ENCODE measurements around the gene TRAPPC1. TPM values are rescaled to one million over a fixed set of nuclear protein-coding genes. Genes with fewer than 3 reads are reported as not detected.

The TRAPPC1 gene
- total and polyA plus RNA-seq, 2 donors (not counting 3 experiments of a cell fraction or from before 2014, with no cell fraction given), result 146 to 250 TPM

GRCh38 chr17:7882629-7883028 is 49.1 kb downstream of the TRAPPC1 start:
- Histone ChIP-seq H3K27ac (ENCODE audit: insufficient read depth, low read depth, low read length) (peak overlapping the region; percentile 58), H2AFZ (ENCODE audit: low read depth, low read length) (peak overlapping the region; percentile 21), H4K20me1 (replicated peaks; ENCODE audit: control insufficient read depth, extremely low read depth, insufficient read depth, low read length) (no peaks in the 10 kb centered on the region), H3K4me1 (ENCODE audit: control insufficient read depth, extremely low read depth, insufficient read depth, low read length) (peaks cover 22% of the 10 kb centered on the region), H3K9me3 (replicated peaks; ENCODE audit: control insufficient read depth, insufficient read depth, low read length) (no peaks in the 10 kb centered on the region), H3K9ac (replicated peaks; ENCODE audit: extremely low read depth, insufficient read depth, low read length) (peak overlapping the region; percentile 86), H3K4me3 (replicated peaks in 1 of 3; ENCODE audit: insufficient read depth in 1 of 3, low read depth in 1 of 3, low read length in 3 of 3) (no peak overlapping the region), H3K4me2 (ENCODE audit: insufficient read depth, low read length) (peak overlapping the region; percentile 78), H3K27me3 (ENCODE audit: control insufficient read depth in 2 of 2, insufficient read depth in 2 of 2, low read length in 2 of 2) (no peaks in the 10 kb centered on the region), H3K36me3 (ENCODE audit: control insufficient read depth in 2 of 2, extremely low read depth in 1 of 2, insufficient read depth in 2 of 2, low read length in 2 of 2) (peaks cover 8 to 14% of the 10 kb centered on the region in 2 experiments), H3K9me1 (replicated peaks; ENCODE audit: control insufficient read depth, extremely low read depth, insufficient read depth, low read length) (no peaks in the 10 kb centered on the region), H3K79me2 (ENCODE audit: control insufficient read depth, insufficient read depth, low read length) (peaks cover 9% of the 10 kb centered on the region)
- TF ChIP-seq POLR2AphosphoS5 (IDR thresholded peaks at IDR 0.05; ENCODE audit: insufficient read depth, low read depth, low read length) (no peak), JUN (IDR thresholded peaks at IDR 0.05; ENCODE audit: borderline replicate concordance, insufficient read depth, insufficient read length, low read depth) (no peak), EZH2 (IDR thresholded peaks at IDR 0.05; ENCODE audit: borderline replicate concordance, low read depth, low read length, severe bottlenecking) (no peak), FOS (IDR thresholded peaks at IDR 0.05; ENCODE audit: borderline replicate concordance, insufficient read depth, low read length) (no peak), MAX (IDR thresholded peaks at IDR 0.05; ENCODE audit: insufficient read depth, insufficient read length) (no peak), GATA2 (IDR thresholded peaks at IDR 0.05; ENCODE audit: insufficient read depth, insufficient read length, low read depth, low read length) (no peak), MYC (IDR thresholded peaks at IDR 0.05; ENCODE audit: low read depth, low read length) (no peak), CTCF (IDR thresholded peaks at IDR 0.05; ENCODE audit: extremely low read depth in 1 of 2, insufficient read depth in 1 of 2, low read depth in 1 of 2, low read length in 2 of 2) (no peak), POLR2A (IDR thresholded peaks at IDR 0.05; ENCODE audit: low read depth, low read length) (no peak)
- ChIA-PET CTCF (interaction anchor here (0.9 to 1.4 kb wide), 4 partner anchors 16 to 47 kb away, joined by 3 to 6 read pairs (median 4); no protein-coding TSS in a partner anchor), POLR2A (no interaction called here)
- intact Hi-C loops (cut with micrococcal nuclease), result no loop called here
- peak; percentile 6 for DNase-seq (ENCODE audit: low read depth, low spot score)
- FAIRE-seq, result no peak
- BruUV-seq (replicated peaks), result no TSS peak
- dilution Hi-C loops (cut with MboI; ENCODE audit: extremely low pct_ligation_motif_present, low sequenced_read_pairs), result no loop called here

Measured in endothelial cell of umbilical vein (primary cell).